HG03097 (cell line): ENCODE data around the gene USP31.
"Not testable (repeated sequence)": the region's sequence is repeated elsewhere in the genome, so short reads cannot be mapped to it uniquely, and the experiment has no call there.

Experiments
- ATAC-seq: cut with Tn5 transposase; IDR thresholded peaks from one replicate; pipeline ENCODE4 v1.9.1; 2021; ENCODE audit not compliant: unreplicated experiment, low FRiP score

Gene USP31

DNA sequence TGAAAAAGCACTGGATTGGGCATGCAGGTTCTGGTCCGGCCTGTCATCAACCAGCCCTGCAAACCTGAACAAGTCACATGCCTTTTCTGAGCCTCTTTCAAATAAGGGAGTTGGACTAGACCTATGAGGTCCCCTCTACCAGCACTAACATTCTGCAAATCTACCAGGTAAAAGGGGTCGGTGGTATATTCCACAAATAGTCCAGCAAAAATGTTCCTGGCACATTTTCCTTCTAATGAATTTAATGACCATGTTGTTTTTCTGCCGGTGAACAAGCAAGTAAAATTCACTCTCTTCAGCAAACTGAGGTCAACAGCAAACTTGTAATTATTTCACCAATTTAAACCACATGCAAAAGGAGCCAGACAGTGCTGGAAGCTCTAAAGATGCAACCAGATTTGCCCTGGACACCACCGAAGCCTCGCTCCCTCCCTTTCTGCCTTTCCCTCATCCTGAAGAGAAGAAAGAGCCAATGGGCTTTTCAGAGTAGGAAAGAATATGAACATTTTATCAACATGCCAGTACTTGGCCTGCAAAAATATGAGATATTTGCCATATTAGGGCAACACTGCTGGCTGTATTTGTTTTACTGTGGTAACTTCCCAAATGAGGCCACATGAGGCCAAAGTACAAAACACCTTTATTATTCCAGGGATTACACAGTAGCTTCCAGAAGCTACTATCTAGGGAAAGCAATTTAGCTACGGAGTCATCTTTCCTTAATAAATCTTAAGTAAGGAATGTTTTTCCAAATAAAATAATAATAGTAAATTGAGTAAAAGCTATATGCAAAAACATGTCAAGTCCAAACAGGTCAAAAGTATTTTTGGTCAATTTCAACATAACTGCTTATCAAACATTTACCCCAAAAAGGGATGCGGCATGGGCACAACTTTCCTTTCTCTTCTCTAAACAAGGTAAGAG lies 45.0 kb downstream of the USP31 start:
- ATAC-seq, result no peak

DNA sequence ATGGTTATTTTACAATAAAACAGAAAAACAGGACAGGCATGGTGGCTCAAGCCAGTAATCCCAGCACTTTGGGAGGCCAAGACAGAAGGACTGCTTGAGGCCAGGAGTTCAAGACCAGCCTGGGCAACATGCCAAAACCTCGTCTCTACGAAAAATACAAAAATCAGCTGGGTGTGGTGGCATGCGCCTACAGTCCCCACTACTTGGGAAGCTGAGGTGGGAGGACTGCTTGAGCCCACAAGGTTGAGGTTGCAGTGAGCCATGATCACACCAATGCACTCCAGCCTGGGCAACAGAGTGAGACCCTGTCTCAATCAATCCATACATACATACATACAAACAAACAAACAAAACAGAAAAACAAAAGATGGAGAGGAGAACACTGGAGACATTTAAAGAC lies 45.6 kb downstream of the USP31 start:
- no peak for ATAC-seq

DNA sequence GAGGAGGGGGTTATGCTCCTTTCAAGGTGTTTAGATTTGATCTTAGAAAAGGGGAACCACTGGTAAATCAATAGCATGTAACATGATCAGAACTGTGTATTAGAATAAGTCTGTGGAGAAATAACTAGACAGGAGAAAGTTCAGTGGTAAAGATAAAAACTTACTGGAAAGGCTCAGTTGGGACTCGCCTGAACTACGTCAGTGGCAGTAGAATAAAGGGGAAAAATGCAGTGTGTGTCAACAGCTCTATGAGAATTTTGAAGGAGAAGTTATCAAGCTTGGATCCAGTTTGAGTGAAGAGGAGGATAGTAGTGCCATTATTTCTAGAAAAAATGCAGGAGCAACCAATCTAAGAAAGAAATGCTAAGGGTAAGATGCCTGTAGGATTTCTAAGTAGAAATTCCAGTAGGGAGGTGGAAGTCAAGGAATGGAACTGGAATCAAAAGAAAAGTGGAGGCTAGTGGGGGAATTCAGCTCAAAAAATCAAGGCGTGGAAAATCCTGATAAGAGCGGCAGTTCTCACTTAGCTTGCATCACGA lies 48.2 kb downstream of the USP31 start:
- no peak for ATAC-seq

DNA sequence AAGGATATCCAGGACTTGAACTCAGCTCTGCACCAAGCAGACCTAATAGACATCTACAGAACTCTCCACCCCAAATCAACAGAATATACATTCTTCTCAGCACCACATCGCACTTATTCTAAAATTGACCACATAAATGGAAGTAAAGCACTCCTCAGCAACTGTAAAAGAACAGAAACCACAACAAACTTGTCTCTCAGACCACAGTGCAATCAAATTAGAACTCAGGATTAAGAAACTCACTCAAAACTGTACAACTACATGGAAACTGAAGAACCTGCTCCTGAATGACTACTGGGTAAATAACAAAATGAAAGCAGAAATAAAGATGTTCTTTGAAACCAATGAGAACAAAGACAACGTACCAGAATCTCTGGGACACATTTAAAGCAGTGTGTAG lies 52.8 kb downstream of the USP31 start:
- ATAC-seq, result not testable (repeated sequence)

DNA sequence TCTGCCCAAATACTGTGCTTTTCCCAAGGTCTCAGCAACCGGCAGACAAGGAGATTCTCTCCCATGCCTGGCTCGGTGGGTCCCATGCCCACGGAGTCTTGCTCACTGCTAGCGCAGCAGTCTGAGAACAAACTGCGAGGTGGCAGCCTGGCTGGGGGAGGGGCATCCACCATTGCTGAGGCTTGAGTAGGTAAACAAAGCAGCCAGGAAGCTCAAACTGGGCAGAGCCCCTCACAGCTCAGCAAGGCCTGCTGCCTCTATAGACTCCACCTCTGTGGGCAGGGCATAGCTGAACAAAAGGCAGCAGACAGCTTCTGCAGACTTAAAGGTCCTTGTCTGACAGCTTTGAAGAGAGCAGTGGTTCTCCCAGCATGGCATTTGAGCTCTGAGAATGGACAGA lies 55.1 kb downstream of the USP31 start:
- ATAC-seq, result not testable (repeated sequence)

DNA sequence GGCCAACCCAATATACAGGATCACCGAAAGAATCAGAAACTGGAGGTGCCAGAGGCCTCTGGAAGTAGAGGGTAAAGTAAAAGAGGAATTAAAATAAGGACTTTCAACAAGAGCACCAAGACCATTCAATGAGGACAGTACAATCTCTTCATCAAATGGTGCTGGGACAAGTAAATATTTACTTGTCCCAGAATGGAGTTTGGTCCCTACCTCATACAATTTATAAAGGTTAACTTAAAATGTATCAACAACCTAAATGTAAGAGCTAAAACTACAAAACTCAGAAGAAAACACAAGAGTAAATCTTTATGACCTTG lies 56.5 kb downstream of the USP31 start:
- no peak for ATAC-seq

DNA sequence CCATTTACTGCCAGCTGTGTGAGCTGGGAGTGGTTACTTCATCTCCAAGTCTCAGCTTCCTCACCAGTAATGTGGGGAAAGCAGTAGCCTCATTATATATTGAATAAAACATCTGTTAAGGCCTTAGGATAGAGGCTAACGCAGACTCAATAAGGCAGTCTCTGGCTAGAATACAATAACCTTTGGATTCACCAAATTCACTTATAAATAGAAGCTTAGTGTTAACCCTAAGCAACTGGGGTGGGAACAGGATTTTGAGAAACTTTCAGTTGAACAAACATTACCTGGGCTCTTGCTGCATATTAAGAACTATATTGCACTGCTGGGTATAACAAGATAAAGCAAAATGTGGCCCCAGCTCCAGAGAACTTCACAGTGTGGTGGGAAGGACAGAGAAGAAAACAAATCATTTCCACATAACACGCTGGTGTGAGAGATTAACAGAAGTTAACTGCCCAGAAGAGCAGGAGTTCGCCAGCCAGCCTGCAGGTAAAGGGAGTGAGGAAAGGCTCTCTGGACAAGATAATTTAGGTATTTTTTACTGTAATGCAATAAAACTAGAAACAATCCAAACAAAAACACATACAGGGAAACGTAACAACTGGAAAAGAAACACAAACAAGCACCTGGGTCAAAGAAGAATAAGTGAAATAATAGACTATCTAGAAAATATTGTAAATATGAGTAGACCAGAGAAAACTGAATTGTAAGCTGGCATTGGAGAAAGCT lies 57.0 kb downstream of the USP31 start:
- no peak for ATAC-seq

DNA sequence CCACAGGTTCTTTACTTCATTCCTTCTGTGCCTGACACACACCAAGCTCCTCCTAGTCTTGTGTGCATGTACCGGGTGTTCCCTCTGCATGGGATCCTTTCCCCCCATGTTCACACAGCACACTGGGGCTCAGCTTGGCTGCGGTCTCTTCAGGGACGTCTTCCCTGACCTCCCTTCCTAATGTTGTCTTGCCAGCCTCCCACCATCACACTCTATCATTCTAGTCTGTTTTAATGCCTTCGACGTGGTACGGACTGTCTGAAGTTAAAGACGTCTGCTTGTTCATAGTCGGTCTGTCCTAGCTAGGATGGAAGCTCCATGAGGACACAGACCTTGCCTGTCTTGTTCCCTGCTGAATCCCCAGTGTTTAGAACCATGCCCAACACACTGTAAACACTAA lies 60.1 kb downstream of the USP31 start:
- no peak for ATAC-seq

DNA sequence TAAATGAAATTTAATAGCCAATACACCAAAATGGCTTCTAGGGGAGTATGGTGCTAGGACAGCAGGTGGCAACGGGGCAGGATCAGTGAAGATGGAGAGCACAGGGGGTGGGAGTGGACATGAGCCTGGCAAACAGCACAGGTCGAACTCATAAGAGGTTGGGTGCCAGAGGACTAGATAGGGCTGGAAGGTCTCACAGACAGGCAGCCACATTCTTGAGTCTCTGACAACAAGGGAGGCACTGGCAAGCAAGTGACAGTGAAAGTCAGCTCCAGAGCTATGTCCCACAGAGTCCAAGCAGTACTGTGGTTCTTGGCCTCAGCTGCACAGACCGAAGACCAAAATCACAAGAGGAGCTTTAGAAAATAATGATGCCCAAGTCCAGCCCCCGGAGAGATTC lies 61.2 kb downstream of the USP31 start:
- ATAC-seq, result no peak

DNA sequence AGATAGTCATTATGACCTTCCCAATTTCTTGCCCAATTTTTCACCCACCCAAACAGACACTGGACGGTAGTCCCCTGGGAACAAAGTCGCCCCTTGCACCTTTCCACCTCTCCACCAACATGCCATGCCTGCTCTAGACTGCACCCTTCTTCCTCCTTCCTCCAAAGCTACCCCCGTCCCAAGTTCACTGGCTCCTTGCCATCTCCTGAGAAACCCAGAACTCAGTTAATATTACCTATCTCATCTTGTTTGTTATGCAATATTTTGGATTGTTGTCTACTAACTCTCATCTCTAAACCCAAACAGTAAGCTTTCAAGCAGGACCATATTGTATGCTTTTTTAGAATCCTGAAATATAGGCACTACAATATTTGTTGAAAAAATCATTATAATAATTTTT lies 63.3 kb downstream of the USP31 start:
- ATAC-seq, result no peak

DNA sequence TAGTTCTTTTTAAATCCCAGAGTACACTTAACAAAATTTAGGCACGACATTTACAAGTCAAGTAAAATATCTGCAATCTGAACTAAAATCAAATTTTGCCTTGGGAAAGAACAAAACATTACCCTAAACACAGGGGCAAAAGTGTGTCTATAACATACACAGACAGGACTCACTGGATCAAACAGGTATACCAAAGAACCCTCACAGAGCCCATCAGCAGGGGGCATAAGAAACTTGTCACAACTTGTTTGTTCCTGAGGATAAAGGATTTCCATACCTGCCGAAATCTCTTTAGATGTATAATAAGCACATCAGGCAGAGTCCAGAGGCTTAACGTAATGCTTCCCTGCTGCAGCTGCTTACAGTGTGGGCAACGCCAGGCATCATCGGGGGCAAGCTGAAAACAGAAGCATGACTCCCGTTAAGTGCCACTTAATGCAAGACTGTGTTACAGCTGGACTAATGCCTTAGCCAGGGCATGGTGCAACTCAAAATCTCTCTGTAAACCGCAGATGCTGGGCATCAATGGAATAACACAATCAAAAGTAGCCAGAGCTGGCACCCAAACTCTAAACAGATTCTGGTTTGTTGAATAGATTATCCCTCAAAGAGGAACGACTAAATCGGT lies 67.0 kb downstream of the USP31 start:
- no peak for ATAC-seq

DNA sequence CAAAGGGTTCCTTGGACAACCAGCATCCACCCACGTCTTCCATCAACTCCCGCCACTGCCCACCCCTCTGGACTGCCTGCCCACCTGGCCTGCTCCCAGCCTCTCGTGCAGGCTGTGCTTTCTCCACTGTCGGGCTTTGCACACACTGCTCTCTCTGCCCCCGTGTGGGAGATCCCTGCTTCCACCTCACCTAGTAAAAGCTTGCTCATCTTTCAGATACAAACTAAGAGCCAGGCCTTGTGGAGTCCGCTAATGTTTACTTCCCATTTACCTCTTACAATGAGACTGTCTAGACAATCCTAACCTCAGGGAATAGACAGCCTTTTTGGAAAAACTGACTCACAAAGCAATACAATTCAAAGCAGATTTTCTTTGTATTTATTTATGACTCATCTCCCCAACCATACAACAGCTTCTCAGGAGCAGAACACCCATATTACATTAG lies 67.6 kb downstream of the USP31 start:
- no peak for ATAC-seq

DNA sequence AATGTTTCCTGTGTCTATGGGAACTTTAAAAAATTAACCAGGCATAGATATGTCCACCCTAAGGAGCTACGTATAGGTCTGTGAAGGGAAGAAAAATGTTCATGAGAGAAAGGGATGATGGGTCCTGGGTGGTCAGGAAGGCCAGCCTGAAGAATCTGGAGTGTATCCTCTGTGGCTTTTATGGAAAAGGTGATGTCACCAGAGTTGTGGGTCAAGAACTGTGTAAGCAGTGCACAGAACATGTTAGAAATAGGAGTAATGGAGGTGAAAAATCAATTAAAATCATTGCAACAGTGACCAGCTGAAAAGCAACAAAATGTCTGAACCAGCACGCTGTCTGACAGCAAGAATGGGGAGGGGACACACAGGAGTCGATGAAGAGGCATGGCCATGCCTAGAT lies 68.5 kb downstream of the USP31 start:
- ATAC-seq, result no peak

DNA sequence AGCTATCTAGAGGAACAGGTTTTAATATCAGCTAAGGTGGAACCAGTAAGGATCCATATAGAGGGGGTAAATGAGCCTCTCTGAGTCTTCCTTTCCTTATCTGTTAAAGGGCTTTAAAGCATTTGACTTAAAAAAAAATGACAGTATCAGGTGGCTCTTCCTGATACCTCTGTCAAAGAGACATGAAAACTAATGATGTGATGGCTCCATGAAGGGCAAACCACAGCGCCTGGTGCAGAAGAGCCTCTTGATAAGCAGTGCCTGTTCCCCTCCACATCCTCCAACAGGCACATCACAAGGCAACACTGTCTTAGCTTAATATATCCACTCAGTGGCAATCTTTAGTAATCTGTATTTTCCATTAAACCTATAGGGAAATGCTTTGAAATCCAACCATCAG lies 68.9 kb downstream of the USP31 start:
- no peak for ATAC-seq

DNA sequence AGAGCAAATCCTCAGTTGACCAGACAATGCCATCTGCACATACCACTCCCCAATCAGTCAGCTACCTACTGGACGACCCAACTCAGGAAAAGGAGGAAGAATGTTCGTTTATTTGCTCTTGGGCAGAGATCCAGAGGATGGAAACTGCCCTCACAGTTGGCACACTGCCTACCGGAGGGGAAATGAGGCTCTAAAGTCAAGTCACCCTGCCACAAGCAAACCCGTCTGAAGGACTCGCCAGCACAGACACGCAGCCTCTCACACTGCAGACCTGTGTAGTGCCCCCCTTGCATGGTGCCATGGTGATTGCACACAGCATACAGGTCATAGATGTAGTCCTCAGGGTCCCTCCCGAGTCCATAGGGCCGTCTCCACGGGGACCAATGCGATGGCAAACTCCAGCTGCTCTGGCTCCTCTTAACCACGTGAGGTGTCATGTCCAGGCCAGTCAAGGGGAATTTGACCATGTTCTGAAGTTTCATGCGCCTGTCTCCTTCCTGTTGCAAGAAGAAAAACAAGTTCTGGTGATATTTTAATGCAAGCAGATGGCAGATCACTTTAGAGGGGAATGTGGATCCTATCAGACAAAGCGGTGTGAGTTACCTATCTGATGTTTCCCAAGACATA lies 69.5 kb downstream of the USP31 start:
- no peak for ATAC-seq

DNA sequence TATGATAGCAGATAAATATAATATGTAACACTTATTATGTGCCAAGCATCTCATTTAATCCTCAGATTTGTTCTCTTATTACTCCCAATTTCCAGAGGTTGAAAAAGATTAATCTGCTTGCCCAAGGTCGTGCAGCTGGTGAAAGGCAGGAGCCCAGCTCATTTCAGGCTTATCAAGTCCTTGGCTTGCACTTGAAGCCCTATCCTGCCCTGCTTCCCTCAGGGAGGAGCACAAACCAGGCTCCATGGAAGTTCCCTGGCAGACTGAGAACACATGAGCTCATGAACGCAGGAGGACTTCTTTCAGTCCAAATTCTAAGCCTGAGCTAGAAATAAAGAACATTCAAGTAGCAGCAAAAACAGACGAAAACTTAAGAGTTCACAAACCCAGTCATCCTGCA lies 74.8 kb downstream of the USP31 start:
- ATAC-seq, result no peak

DNA sequence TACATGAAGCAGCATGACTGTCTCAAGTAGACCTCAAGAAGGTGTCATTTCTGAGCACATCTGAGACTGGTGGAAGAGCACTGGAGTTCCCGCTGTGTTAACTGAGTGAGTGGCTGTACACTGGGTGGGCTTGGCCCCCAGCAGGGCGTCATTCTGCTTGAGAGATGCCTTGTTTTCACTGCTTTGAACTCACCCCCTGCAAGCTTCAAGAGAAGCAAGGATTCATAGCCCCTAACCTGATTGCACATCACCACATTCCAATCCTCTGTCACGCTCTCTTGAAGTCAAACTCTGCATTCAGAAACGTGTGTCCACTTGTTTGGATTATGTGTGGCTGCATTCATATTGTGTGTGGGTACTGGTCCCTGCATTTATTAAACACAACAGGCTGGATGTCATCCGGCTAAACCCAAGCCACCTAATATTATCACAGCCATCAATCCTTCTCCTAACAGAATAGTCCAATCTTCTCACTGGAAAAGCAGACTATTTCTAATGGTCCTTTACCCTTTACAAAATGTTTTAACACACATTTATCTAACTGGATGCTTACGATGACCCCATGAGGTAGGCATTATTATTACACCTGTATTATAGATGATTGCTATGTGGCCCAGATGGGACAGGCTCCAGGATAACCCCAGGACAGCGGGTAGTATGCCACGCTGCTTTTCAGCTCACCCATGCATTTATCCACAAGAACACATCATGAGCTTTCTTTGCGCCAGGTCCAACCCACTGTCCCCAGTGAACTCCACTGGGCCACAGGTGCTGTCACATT lies 76.3 kb downstream of the USP31 start:
- no peak for ATAC-seq

DNA sequence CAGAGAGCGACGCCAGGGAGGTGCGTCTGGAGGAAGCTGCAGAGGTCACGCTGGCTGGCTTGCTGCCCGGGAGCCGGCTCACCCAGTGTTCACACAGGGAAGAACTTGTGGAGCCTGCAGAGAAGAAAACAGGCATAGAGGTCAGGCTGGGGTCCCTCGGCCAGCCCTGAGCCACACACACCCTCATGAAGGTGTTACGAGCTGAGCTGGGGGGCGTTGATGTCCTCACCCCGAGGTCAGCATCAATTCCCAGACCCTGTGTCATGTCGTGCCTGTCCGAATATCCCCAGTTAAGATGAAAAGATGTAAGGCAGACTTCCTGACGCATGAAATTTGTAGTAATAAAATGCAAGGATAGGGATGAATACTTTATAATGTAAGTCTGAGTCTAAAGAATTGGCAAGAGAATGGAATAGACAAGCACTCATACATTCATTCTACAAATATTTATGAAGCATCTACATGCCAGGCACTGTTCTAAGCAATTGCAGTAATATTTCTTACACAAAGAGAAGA lies 77.1 kb downstream of the USP31 start:
- no peak for ATAC-seq

DNA sequence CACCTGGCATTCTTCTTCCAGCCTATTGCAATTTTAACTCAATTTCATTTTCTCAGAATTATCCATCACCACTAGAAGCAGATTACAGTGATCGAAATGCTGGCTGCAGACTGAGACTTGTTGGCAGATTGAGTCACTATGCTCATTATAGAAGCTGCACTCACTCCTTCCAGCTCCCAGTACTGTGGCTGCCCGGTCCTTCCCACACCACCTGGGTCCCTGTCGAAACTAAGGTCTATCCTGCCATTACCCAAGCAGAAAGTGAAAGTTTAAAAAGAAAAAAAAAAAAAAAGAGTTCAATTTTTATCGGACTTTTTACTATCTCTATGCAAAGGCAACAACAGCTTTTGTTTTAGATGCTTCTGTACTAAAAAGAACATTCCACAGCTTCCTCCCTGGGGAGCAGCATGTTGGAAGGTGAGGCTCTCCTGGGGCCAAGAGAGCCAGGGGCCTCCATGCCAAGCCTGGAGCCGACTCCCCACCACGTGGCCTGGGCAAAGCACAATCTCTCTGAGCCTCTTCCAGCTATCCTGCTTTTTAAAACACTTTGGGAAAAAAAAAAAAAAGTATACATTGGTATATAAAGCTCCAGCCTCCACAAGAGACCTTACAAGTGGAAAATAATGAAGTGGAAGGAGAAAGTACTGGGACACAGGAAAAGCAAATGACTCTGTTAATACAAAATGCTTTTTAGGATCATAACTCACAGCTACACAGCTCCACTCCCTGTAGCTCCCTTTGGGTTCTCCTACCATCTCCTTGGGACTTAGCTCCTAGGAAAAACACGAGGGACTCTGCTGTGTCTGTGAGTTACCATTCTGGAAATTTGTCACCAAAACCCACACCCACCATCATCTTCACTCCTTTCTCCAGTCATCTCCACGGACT lies 77.8 kb downstream of the USP31 start:
- ATAC-seq, result no peak
